Middle frontal gyrus (tissue), 1 donor: ENCODE results near the gene ADORA1.

Experiments
- DNase-seq: peaks from one replicate; pipeline ENCODE4 v3.0.0-alpha.2; 2015; ENCODE audit warnings: low spot score; ENCODE audit errors: extremely low spot score

Gene ADORA1

GRCh38 chr1:203121186-203122015 lies 6.1 kb upstream of the ADORA1 start:
- DNase-seq = no peak

DNA sequence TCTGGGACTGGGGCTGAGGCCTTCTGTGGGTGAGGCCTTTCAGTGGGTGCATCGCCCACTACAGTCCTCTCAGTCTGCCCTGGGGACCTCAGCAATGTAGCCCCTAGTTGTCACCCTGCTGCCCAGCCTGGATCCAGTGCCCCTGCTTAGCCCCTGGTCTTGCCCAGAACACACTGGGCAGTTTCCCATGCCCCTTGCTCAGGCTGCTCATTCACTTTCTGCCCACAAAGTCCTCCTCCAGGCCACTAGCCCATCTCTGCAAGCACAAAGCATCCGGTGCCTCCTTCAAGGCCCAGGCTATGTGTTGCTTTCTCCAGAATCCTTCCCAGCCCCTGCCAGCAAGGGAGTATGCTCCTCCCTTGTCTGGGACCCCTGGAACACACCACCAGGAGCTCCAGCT lies 5.4 kb upstream of the ADORA1 start:
- DNase-seq = no peak

- DNase-seq = no peak
These were observed 3.5 kb upstream of the ADORA1 start for GRCh38 chr1:203124011-203124410.

GRCh38 chr1:203124546-203125317 lies 2.8 kb upstream of the ADORA1 start:
- DNase-seq = no peak

- DNase-seq = no peak
These were observed 1.2 kb upstream of the ADORA1 start for GRCh38 chr1:203126151-203126865.

GRCh38 chr1:203126866-203127665 lies 460 bp upstream of the ADORA1 start:
- DNase-seq = no peak

DNA sequence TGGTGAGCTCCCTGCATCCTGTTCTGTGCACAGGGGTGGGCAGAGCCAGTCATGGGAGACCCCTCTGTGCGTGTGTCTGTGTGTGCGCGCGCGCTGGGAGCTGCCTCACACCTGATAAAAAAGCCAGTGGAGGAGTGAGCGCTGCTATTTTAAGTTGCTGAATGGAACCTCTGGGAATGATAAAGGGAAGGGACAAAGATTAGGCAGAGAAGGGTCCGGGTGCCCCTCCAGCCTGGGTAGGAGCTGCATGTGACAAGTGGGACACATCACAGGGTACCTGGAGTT lies 847 bp downstream of the ADORA1 start:
- no peak for DNase-seq

GRCh38 chr1:203128716-203129500 lies 1.4 kb downstream of the ADORA1 start:
- DNase-seq = no peak

DNA sequence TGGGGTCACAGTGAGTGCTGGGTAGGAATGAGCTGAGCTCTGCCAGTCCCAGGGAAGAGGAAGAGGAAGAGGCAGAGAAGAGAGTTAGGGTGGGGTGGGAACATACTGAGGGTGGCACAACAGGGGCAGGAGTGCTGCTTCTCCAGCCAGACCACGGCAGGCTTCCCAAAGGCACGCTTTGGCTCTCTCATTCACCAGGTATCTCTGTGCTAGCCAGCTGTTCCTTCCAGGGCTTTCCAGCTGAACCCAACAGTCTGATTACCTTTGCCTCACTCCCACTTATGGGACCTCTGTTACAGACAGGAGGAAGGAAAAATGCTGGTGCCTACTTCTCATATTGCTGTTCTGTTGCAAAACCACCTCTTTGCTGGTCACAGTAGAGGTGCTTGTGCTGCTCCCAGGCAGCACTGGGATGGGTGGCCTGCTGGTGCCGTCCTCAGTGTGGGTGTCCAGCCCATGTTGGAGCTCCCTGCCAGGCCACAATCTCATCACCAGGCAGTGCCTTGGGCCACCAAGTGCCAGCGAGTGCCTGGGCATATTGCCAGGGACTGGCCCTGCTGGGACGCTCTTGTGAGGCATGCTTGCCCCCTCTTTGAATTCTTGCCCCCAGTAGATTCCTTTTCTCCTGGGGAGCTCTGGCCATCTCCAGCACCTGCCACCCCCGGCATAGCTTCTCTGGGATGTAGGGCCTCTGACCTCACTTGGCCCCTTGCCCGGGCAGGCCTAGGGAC lies 2.1 kb downstream of the ADORA1 start:
- peak; percentile 72 for DNase-seq

- no peak for DNase-seq
These were observed 2.9 kb downstream of the ADORA1 start for GRCh38 chr1:203130358-203130985.

GRCh38 chr1:203131548-203132200 lies 4.1 kb downstream of the ADORA1 start:
- no peak for DNase-seq

DNA sequence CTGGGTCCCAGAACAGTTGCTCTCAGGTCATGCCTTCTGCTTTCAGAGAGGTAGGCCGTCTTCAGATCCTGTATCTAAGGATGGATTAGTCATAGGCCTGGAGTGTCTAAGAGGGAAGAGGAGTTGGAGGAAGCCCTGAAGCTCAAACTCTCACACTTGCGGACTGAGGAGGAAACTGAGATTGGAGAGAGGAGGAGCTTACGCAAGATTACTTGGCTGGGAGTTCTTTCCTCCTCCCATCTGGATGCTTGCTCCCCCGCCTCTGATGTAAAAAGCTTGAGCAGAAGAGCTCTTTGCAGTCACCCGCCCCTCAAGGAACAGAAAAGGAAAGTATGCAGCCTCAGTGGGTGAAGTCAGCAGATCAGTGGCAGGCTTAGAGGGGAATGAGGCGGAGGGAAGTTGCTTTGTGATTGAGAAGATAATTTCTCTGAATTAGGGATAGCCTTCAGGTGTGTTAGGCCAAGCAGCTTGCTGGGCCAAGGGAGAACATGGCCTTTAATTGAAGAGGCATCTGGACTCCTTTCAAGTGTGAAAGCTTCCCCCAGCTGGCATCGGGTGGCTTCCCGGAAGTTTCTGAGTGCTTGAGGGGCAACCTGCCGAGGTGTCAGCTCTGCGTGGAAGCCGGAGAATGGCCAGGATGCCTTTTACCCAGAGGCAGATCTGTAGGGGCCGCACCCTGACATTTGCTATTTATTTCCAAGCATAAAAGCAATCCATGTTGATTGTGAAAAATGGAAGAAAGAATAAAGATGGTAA lies 6.6 kb downstream of the ADORA1 start:
- no peak for DNase-seq

- no peak for DNase-seq
These were observed 8.2 kb downstream of the ADORA1 start for GRCh38 chr1:203135636-203136305.

DNA sequence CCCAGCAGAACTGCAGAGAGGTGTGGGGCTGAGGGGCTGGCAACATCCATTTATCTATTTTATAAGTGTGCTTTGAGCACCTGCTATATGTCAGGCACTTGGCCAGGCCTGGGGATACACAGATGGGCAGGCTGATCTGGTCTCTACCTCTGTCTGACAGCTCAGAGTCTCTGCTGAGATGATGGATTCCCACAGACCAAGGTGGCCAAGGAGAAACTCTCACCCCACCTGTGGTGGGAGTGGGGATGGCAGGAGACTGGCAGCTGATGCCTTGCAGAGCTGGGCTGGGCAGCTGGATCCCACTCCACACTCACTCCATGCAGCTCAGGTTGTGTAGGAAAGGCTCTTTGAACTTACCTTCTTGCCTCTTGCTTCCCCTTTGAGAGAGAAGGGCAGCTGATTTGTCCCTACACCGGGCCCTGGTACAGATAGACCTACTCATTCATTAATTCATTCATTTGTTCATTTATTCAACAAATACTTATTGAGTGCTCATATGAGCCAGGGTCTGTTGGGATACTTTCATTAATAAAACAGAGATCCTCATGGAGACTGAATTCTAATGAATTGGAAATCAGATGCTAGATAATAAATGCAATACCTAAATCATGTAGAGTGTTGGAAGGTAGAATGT lies 9.0 kb downstream of the ADORA1 start:
- no peak for DNase-seq

- no peak for DNase-seq
These were observed 9.8 kb downstream of the ADORA1 start for GRCh38 chr1:203137324-203137723.

DNA sequence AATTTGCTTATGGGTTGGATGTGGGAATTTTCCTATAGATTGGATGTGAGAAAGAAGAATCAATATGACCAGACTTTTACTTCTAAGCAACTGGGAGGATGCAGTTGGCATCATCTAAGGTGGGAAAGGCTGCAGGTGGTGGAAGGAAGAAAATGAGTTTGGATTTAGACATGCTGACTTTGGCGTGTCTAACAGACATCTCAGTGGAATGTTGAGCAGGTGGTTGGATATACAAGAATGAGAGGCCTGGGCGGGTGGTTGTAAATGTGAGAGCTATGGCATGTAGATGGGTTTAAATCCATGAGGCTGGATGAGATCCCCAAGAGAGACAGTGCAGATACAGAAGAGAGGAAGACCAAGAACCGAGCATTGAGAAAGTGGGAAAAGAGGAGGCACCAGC lies 10.5 kb downstream of the ADORA1 start:
- DNase-seq = no peak

- no peak for DNase-seq
These were observed 12.5 kb downstream of the ADORA1 start for GRCh38 chr1:203139976-203140475.
